LNCAP (cell line): ENCODE results near the gene OR10A6.

ENCODE experiments used
- TF ChIP-seq, protein P1 (sequence below): fragments of 450-650 bp; IDR thresholded peaks from 2 replicates; pipeline ENCODE4 v1.5.1; 2017; ENCODE audit warnings: mild to moderate bottlenecking

The OR10A6 gene

DNA sequence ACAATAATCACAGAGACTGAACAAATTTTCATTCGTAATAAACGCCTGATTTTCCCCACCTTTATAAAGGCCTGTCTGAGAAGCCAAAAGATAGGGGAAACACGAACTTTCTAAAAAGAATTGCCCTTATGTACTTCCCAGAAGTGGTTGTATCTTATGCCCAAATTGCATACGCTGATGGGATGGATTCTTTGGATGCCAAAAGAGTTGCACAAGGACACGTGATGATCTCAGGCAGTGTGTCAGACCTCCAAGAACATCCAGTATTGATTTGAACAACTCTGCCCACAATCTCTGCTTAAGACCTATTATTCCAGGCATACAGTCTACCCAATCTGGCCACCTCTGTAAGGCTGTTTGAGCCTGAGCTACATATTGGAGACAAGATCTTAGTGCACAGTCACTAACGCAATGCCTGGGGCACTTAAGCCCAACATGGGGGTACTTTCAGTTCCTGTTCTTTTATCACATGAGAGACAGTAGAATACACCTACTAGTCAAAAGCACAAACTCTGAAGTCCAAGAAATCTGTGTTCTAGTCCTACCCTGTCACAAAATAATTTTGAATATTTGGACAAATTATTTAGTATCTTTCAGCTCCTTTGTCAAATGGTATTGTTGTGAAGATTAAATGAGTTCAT is 38.9 kb downstream of the OR10A6 start:
- TF ChIP-seq, protein P1, sequence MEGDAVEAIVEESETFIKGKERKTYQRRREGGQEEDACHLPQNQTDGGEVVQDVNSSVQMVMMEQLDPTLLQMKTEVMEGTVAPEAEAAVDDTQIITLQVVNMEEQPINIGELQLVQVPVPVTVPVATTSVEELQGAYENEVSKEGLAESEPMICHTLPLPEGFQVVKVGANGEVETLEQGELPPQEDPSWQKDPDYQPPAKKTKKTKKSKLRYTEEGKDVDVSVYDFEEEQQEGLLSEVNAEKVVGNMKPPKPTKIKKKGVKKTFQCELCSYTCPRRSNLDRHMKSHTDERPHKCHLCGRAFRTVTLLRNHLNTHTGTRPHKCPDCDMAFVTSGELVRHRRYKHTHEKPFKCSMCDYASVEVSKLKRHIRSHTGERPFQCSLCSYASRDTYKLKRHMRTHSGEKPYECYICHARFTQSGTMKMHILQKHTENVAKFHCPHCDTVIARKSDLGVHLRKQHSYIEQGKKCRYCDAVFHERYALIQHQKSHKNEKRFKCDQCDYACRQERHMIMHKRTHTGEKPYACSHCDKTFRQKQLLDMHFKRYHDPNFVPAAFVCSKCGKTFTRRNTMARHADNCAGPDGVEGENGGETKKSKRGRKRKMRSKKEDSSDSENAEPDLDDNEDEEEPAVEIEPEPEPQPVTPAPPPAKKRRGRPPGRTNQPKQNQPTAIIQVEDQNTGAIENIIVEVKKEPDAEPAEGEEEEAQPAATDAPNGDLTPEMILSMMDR: no peak

DNA sequence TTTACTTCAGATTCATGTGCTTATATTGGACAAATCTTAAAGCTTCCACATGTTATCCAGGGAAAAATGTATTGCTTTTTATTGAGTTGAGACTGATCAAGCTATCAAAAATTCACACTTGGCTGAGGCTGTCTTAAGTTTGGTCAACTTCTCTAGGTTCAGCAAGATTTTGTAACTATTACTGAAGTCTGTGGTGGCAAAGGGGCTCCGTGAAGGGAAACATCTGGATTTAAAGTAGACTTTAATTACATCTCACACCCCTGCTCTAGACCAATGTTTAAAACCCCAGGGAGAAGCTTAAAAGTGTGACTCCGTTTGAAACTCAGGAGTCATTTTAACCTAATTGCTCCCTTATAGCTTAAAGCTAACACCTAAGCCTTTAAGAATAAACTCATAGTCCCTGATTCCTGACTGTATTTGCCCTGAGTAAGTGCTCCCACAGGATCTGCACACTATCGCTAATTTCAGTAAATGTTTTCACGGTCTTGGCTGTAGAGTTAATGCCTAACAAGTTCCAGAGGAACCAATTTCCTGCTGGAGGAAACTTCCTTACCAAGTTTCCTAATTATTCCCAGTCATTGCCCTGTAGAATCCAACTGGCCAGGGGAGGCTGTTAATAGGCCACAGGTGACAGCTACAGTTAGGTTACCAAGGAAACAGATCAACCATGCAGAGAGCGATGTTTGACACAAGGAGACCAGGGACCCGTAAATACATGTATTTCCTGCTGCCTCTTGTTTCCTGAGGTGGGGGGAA is 40.5 kb downstream of the OR10A6 start:
- TF ChIP-seq, protein P1: no peak

DNA sequence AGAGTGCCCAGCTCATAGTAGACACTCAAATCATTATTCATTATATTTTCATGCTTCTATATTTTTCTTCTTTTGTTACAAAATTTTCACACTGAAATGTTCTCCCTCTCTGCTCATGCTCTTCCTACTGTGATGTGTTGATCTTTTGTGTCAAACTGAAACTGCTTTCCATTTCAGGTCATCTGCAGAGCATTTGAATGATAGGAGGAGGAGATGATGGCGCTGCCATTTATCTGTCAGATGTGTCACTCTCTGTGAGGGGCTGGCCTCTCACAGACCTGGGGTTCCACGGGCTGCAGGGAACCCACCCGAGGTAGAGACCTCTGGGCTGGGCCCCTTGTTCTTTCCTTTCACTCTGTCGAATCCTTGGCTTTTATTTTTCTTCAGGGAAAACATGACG is 41.1 kb downstream of the OR10A6 start:
- TF ChIP-seq, protein P1: no peak

DNA sequence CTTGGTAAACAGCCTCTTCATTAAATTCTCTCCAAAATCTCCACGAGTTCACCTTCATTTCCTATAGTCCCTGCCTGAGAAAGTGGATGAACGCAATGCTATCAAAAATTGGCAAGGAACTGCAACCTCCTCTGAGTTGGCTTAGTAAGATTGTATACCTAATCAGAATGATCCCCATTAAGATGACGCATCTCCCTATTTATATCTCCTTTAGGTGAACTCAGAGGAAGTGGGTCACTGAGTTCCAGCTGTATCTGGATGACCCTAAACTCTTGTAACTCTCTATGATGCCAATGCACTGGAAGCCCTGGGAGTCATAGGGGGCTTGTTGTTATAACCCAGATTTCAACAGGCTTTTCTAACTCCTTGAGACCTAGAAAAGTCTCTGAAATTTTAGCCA is 48.2 kb downstream of the OR10A6 start:
- TF ChIP-seq, protein P1: no peak
